VCaP (cell line): Measurements from ENCODE around the gene TNS1.
"Not testable (repeated sequence)": the region's sequence is repeated elsewhere in the genome, so short reads cannot be mapped to it uniquely, and the experiment has no call there.

ENCODE experiments used
- H3K27ac ChIP-seq: fragments of 450-650 bp; 2 replicates; pipeline ENCODE4 v1.5.1; 2017
- CTCF ChIP-seq: fragments of 450-650 bp; conservative IDR thresholded peaks from 2 replicates; pipeline ENCODE4 v1.5.1; 2017; ENCODE audit warnings: mild to moderate bottlenecking, moderate library complexity

The TNS1 gene

GRCh38 chr2:218040883-218041282, 38.1 kb upstream of the TNS1 start:
- TF ChIP-seq CTCF, result no peak
- H3K27ac ChIP-seq, result no peak overlapping the region

DNA sequence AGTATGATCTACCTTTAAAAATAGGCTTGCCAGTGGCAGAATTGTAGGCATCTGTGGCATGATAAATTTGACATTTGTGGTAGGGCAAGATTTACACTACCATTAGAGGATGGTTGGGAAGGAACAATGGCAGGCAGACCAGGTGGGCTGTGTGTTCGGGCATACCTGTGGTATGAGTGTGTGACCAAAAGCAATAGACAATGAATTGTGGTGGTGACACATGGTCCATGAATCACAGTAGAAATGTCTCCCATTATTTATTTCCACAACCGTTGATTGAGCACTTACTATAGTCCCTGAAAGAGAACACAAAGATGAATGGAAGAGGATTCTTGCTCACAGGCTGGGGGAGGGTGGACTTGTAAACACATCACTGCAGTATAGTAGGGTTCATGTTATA, 36.4 kb upstream of the TNS1 start:
- TF ChIP-seq CTCF, result no peak
- H3K27ac ChIP-seq, result no peak overlapping the region

- no peak for TF ChIP-seq CTCF
- H3K27ac ChIP-seq, result no peak overlapping the region
Measured at GRCh38 chr2:218036371-218036770, 33.6 kb upstream of the TNS1 start.

GRCh38 chr2:218035463-218036100, 32.8 kb upstream of the TNS1 start:
- no peak overlapping the region for H3K27ac ChIP-seq
- no peak for TF ChIP-seq CTCF

DNA sequence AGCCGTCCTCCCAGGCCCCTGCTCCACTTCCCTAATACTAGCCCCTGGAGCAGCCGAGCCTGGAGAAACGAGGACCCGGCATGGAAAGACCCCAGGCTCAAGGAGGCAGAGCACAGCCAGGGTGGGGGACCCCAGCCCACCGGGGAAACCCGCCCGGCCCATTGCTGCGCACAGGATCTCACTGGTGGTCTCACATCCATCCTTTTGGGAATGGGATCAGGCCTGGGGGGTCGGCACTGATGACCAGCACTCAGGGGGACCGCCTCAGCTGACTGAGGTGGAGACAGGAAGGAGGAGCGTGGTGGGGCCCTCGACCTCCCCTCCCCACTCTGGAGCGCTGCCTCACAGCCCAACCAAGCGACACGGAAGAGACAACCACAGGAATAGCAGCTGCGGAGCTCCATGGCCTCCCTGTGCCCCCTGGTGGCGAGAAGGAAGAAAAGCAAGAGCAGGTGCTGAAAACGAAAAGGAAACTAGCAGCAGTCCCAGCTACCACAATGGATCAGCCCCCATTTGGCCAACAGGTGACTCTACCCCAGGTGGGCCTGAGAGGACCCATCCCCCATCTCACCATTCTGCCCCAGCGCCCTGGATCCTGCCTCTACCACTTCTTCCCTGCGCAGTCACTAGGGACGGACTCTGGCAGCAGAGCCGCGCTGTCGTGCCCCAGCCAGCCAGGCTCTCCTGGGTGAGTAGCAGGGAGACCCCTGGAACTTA, 31.9 kb upstream of the TNS1 start:
- not testable (repeated sequence) for H3K27ac ChIP-seq
- TF ChIP-seq CTCF, result peak; percentile 71

GRCh38 chr2:218033590-218034496, 31.0 kb upstream of the TNS1 start:
- no peak overlapping the region for H3K27ac ChIP-seq
- no peak for TF ChIP-seq CTCF

DNA sequence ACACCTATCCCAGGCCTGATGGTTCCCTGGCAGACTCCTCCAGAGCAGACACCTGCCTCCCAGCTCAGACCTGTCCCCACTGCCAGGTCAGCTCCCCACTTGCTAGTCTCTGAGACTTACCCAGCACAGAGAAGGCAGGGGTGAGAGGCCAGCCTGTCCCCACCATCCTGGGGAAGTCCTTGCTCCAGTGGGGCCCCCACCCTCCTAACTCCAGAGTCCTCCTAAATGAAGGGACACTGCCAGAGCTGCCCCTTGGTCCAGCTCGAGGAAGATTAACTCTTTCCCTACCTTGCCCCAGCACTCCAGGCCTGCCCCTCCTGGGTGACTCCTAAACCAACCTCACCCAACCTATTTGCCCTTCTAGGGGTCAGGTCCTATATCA, 30.4 kb upstream of the TNS1 start:
- H3K27ac ChIP-seq, result no peak overlapping the region
- TF ChIP-seq CTCF, result no peak
